K562 (cell line): ENCODE measurements around the gene POM121C. TPM values are rescaled to one million over a fixed set of nuclear protein-coding genes. Genes with fewer than 3 reads are reported as not detected.
A peak's percentile ranks its signal among the peaks of the same experiment; 100 is the strongest.
"Not testable (repeated sequence)": the region's sequence is repeated elsewhere in the genome, so short reads cannot be mapped to it uniquely, and the experiment has no call there.

Source experiments
- ATAC-seq: fragments of 200-7000 bp; cut with Tn5 transposase; 3 replicates; pipeline ENCODE4 v1.9.1; 2020; ENCODE audit warnings: moderate library complexity
- BruUV-seq: library from RNA; stranded (reverse); fragments of 400-500 nt; replicated peaks from 2 replicates; lab custom pipeline; 2021; lab: Mats Ljungman, UMichigan
- CTCF ChIA-PET: fragments of 300-600 bp; formaldehyde crosslinking; extraction: SDS; loops from one replicate; lab custom pipeline; 2021; ENCODE audit warnings: low intra/inter-chr PET ratio; lab: Yijun Ruan, JAX
- POLR2A ChIA-PET: fragments of 300-600, 350-650 bp; sonication (Branson Sonifier 250); formaldehyde crosslinking; extraction: SDS; loops from one replicate; lab custom pipeline; 2021; ENCODE audit warnings: antibody characterized with exemption, inconsistent platforms; lab: Yijun Ruan, JAX
- DNase-seq, 4 experiments: peaks; one replicate each; pipeline versions ENCODE4 v3.0.0 to v3.0.0-alpha.2; 2011 to 2018; ENCODE audit warnings: low spot score in 3 of 4, mixed read lengths in 3 of 4; ENCODE audit errors: extremely low read depth in 1 of 4
- FAIRE-seq: peaks from 2 replicates; lab custom pipeline; 2011; peaks lifted over from hg19 to GRCh38; lab: Jason Lieb, UNC
- H2AFZ ChIP-seq: 2 replicates; pipeline ENCODE4 v1.6.0; 2011; ENCODE audit warnings: low read depth, low read length, control low read depth, inconsistent platforms
- H3K27ac ChIP-seq: fragments of 200-600 bp; 3 replicates; pipeline ENCODE4 v1.8.0; 2011; ENCODE audit warnings: low read depth, mild to moderate bottlenecking, control low read depth, inconsistent platforms, low read length, moderate library complexity, mixed read lengths; ENCODE audit errors: extremely low read depth
- H3K27me3 ChIP-seq, 2 experiments: fragments of 300-600 bp in 1 of 2; 2 replicates in 1 of 2; 3 replicates in 1 of 2; pipeline versions ENCODE4 v1.6.0 to v1.8.0; 2011; ENCODE audit warnings: inconsistent platforms in 2 of 2, low read length in 2 of 2, mild to moderate bottlenecking in 1 of 2, mixed read lengths in 1 of 2, moderate library complexity in 1 of 2; ENCODE audit not compliant: control insufficient read depth in 2 of 2, insufficient read depth in 2 of 2
- H3K36me3 ChIP-seq: fragments of 300-600 bp; 3 replicates; pipeline ENCODE4 v1.8.0; 2011; ENCODE audit warnings: mild to moderate bottlenecking, low read length, inconsistent platforms; ENCODE audit not compliant: control insufficient read depth, insufficient read depth
- H3K4me1 ChIP-seq, 2 experiments: fragments of 200-600 bp in 1 of 2; replicated peaks in 1 of 2; 2 replicates in 1 of 2; 3 replicates in 1 of 2; pipeline versions ENCODE4 v1.5.1 to v1.8.0; 2011; ENCODE audit warnings: inconsistent platforms in 2 of 2, low read length in 2 of 2, mild to moderate bottlenecking in 1 of 2, mixed read lengths in 1 of 2, moderate library complexity in 1 of 2; ENCODE audit not compliant: control insufficient read depth in 2 of 2, insufficient read depth in 2 of 2
- H3K4me2 ChIP-seq: 2 replicates; pipeline ENCODE4 v1.6.1; 2011; ENCODE audit warnings: low read length, control low read depth, inconsistent platforms, mixed read lengths; ENCODE audit not compliant: insufficient read depth
- H3K4me3 ChIP-seq: fragments of 200-600 bp; sonication (generic), shearing (Covaris generic); 2 replicates; pipeline ENCODE4 v1.5.1; 2016; ENCODE audit warnings: control low read depth, inconsistent platforms
- H3K79me2 ChIP-seq: fragments of 200-600 bp; 3 replicates; pipeline ENCODE4 v1.8.0; 2011; ENCODE audit warnings: low read length, inconsistent platforms; ENCODE audit not compliant: control insufficient read depth, insufficient read depth
- H3K9ac ChIP-seq, 2 experiments: 2 replicates each; pipeline versions ENCODE4 v1.6.0 to v1.6.1; 2011; ENCODE audit warnings: low read depth in 2 of 2, low read length in 2 of 2, control low read depth in 1 of 2, inconsistent platforms in 1 of 2, mild to moderate bottlenecking in 1 of 2, mixed read lengths in 1 of 2; ENCODE audit not compliant: insufficient read depth in 1 of 2
- H3K9me1 ChIP-seq: one replicate; pipeline ENCODE4 v1.6.0; 2011; ENCODE audit warnings: inconsistent platforms, mild to moderate bottlenecking, low read length, moderate library complexity; ENCODE audit not compliant: control insufficient read depth, insufficient read depth
- H3K9me3 ChIP-seq: replicated peaks from 2 replicates; pipeline ENCODE4 v1.5.1; 2011; ENCODE audit warnings: low read depth, low read length, inconsistent platforms; ENCODE audit not compliant: control insufficient read depth, insufficient read depth
- H4K20me1 ChIP-seq: replicated peaks from 2 replicates; pipeline ENCODE4 v1.6.1; 2011; ENCODE audit warnings: low read length, inconsistent platforms, mixed read lengths; ENCODE audit not compliant: control insufficient read depth, insufficient read depth
- NFIC ChIP-seq: fragments of 450-650 bp; IDR thresholded peaks from 2 replicates; pipeline ENCODE4 v1.6.1; 2017; ENCODE audit warnings: mild to moderate bottlenecking, inconsistent platforms
- POLR2A ChIP-seq: fragments of 450-650 bp; conservative IDR thresholded peaks from 2 replicates; pipeline ENCODE4 v1.6.1; 2016
- POLR2G ChIP-seq: fragments of 200-400 bp; formaldehyde crosslinking; IDR thresholded peaks from 2 replicates; pipeline ENCODE4 v1.6.1; 2017; ENCODE audit warnings: low read depth, mild to moderate bottlenecking, antibody characterized with exemption, low read length, moderate library complexity
- RBFOX2 ChIP-seq: fragments of 200-400 bp; formaldehyde crosslinking; IDR thresholded peaks from 2 replicates; pipeline ENCODE4 v1.6.1; 2017; ENCODE audit warnings: low read depth, mild to moderate bottlenecking, low read length, moderate library complexity
- RBM22 ChIP-seq: fragments of 200-400 bp; formaldehyde crosslinking; IDR thresholded peaks from 2 replicates; pipeline ENCODE4 v1.6.1; 2018; ENCODE audit warnings: low read length, low read depth; ENCODE audit not compliant: poor library complexity, severe bottlenecking
- WGBS: fragments of 100-300 bp; shearing (Covaris generic); methylation state at CpG from one replicate; pipeline ENCODE4 v1.1.6; 2016; ENCODE audit warnings: low coverage, mixed read lengths; ENCODE audit not compliant: insufficient coverage; ENCODE audit errors: missing lambda C conversion rate; 5-methylcytosine and 5-hydroxymethylcytosine counted together
- in situ Hi-C: fragments of 300-500 bp; cut with MboI; formaldehyde crosslinking; loops from 4 replicates; pipeline ENCODE4 v1.15.0; 2018; ENCODE audit warnings: inconsistent platforms, mixed read lengths
- intact Hi-C: fragments of 100-400 bp; cut with micrococcal nuclease; formaldehyde crosslinking; loops from 2 replicates; pipeline ENCODE4 v1.14.2; 2022
- polyA plus RNA-seq, 8 experiments: library from polyadenylated mRNA; depleted of rRNA in 4 of 8; stranded (reverse) in 5 of 8; unstranded in 3 of 8; fragments of >200 nt; fragmentation: Nextera tagmentation in 2 of 8; fragmentation: Illumina TruSeq in 1 of 8; extraction: Ambion mirVana in 2 of 8; extraction: Trizol in 1 of 8; gene quantifications; 2 replicates each; pipeline versions ENCODE4 v1.2.1 to v1.2.3, GENCODE V29; 2011 to 2014; ENCODE audit warnings: inconsistent platforms in 1 of 8, missing spikeins in 1 of 8
- total RNA-seq, 7 experiments: library from RNA; depleted of rRNA in 6 of 7; stranded (reverse); fragments of >200 nt in 6 of 7; fragmentation: Illumina TruSeq in 2 of 7; extraction: Trizol in 2 of 7; gene quantifications; 2 replicates each; pipeline versions ENCODE4 v1.2.1 to v1.2.3, GENCODE V29; 2011 to 2021; ENCODE audit warnings: low replicate concordance in 1 of 7

Gene POM121C
- total and polyA plus RNA-seq, 9 of the 15 experiments (the other 6 are each of a cell fraction or from before 2014, with no cell fraction given), result 7.1 to 119 (median 21.4) TPM

DNA sequence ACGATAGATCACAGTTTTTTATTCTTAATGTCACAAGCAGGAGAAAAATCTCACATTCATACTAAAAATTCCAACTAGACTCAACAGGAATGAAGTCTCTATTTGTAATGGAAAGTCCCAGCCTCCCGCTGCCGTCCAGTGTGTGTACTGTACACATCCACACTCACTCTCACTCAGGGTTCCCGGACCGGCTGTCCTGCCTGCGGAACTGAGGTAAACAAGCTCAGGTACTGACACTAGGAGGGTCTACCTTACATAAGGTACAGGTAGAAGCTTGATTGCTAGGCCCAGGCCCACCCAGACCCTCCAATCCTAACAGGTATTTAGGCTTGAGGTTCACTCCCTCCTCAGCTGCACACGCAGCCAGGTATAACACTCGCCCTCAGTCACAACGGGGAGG, 69.3 kb downstream of the POM121C start:
- H3K36me3 ChIP-seq, result peaks cover 38% of the 10 kb centered on the region; the same call in 1 of the 3 replicates
- in situ Hi-C loops, H3K4me3 ChIP-seq, H3K27ac ChIP-seq, FAIRE-seq, DNase-seq, H3K4me1 ChIP-seq, H3K9ac ChIP-seq, H2AFZ ChIP-seq, ATAC-seq, H3K4me2 ChIP-seq, H3K79me2 ChIP-seq, CTCF ChIA-PET, H3K9me3 ChIP-seq, H3K9me1 ChIP-seq, H3K27me3 ChIP-seq, intact Hi-C loops, BruUV-seq, POLR2A ChIA-PET, H4K20me1 ChIP-seq: not testable (repeated sequence)
- 98% methylated on average over 7 of the region's 9 CpGs for WGBS
- peak; percentile 58; the same call in 1 of the 2 replicates for TF ChIP-seq POLR2A

DNA sequence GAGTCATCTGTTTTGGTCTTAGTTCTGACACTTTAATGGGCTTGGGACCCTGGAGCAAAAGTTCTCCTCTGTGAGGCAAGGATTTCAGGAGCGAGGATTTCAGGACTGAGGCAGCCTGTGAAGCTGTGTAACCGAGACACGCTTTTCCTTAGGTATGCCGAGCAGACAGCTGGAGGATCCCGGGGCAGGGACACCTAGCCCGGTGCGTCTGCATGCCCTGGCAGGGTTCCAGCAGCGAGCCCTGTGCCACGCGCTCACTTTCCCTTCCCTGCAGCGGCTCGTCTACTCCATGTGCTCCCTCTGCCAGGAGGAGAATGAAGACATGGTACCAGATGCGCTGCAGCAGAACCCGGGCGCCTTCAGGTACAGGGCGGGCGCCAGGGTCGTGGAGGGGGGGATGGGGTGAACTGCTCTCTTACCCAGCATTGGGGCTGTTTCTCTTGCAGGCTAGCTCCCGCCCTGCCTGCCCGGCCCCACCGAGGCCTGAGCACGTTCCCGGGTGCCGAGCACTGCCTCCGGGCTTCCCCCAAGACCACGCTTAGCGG, 70.2 kb downstream of the POM121C start:
- WGBS, result 85% methylated on average over 7 of the region's 27 CpGs
- H3K4me1 ChIP-seq, in situ Hi-C loops, H3K9me3 ChIP-seq, POLR2A ChIA-PET, H3K9me1 ChIP-seq, H2AFZ ChIP-seq, ATAC-seq, H3K4me3 ChIP-seq, H3K79me2 ChIP-seq, H3K4me2 ChIP-seq, H3K27me3 ChIP-seq, BruUV-seq, H3K9ac ChIP-seq, FAIRE-seq, H4K20me1 ChIP-seq, DNase-seq, CTCF ChIA-PET, intact Hi-C loops, H3K27ac ChIP-seq: not testable (repeated sequence)
- peaks cover 32% of the 10 kb centered on the region; the same call in 1 of the 3 replicates for H3K36me3 ChIP-seq
- peak; percentile 37 for TF ChIP-seq RBM22
- TF ChIP-seq POLR2G, result peak; percentile 53; the same call in 1 of the 2 replicates
- TF ChIP-seq NFIC, result 0 out of 2 replicates have a peak, but pooled peaks have one; percentile 28
- TF ChIP-seq RBFOX2, result peak; percentile 58
